Fibroblast of mammary gland (primary cell): ENCODE data around the gene CEP112.

Source experiments
- DNase-seq: peaks from one replicate; pipeline ENCODE4 v3.0.0-alpha.2; 2010; ENCODE audit warnings: low read depth
- H3K4me3 ChIP-seq: 2 replicates; pipeline ENCODE4 v1.5.1; 2011; ENCODE audit warnings: low read depth, mild to moderate bottlenecking, low read length, moderate library complexity; ENCODE audit not compliant: control insufficient read depth
- TF ChIP-seq, protein P1 (sequence below): conservative IDR thresholded peaks from 2 replicates; pipeline ENCODE4 v1.5.1; 2011; ENCODE audit warnings: low read depth, low read length, inconsistent platforms; ENCODE audit not compliant: control insufficient read depth, insufficient read depth

Gene CEP112

DNA sequence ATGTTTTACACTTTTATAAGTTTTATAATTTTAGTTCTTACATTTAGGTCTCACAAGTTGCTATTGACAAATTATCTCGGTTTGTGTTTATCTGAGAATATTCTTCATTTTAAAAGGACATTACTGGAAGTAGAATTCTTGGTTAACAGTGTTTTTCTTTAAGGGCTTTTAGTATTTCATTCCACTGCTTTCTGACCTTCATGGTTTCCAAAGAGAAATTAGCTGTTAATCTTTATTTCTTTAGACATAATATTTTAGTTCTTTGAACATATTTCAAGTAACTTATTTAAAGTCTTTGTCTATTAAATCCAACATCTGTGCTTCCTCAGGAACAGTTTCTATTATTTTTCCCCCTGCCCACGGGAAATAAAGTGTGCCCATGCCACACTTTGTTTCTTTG, 390.4 kb downstream of the CEP112 start:
- TF ChIP-seq, protein P1, sequence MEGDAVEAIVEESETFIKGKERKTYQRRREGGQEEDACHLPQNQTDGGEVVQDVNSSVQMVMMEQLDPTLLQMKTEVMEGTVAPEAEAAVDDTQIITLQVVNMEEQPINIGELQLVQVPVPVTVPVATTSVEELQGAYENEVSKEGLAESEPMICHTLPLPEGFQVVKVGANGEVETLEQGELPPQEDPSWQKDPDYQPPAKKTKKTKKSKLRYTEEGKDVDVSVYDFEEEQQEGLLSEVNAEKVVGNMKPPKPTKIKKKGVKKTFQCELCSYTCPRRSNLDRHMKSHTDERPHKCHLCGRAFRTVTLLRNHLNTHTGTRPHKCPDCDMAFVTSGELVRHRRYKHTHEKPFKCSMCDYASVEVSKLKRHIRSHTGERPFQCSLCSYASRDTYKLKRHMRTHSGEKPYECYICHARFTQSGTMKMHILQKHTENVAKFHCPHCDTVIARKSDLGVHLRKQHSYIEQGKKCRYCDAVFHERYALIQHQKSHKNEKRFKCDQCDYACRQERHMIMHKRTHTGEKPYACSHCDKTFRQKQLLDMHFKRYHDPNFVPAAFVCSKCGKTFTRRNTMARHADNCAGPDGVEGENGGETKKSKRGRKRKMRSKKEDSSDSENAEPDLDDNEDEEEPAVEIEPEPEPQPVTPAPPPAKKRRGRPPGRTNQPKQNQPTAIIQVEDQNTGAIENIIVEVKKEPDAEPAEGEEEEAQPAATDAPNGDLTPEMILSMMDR, result no peak
- DNase-seq, result no peak
- no peak overlapping the region for H3K4me3 ChIP-seq

DNA sequence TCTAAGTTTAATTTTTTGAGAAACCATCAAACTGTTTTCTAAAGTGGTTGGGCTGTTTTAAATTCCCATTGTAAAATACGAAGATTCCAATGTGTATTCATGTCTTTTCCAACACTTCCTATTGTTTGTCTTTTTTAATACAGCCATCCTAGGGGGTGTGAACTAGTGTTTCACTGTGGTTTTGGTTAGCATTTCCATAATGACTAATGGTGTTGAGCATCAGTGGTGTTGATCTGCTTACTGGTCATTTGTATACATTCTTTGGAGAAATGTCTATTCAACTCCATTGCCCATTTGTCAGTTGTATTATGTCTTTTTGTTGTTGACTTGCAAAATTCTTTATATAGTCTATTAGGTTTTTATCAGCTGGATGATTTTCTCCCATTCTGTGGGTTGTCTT, 391.3 kb downstream of the CEP112 start:
- TF ChIP-seq, protein P1, result no peak
- no peak overlapping the region for H3K4me3 ChIP-seq
- DNase-seq, result no peak

DNA sequence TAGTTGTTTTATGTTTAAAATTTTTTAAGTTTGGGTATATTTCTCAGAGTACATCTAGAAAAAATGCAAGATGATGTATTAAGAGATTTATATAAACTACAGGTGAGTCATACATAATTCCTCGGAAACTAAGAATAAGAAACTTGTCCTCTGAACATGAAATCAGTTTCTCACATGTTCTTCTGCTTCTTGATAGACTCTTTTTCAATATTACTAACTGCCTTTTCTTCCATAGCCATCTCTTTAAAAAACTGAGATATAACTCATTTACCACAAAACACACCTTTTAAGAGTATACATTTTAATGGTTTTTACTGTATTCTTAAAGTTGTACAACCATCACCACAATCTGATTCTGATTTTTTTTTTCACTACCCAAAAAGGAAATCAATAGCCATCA, 392.1 kb downstream of the CEP112 start:
- TF ChIP-seq, protein P1, result no peak
- no peak for DNase-seq
- H3K4me3 ChIP-seq, result no peak overlapping the region

DNA sequence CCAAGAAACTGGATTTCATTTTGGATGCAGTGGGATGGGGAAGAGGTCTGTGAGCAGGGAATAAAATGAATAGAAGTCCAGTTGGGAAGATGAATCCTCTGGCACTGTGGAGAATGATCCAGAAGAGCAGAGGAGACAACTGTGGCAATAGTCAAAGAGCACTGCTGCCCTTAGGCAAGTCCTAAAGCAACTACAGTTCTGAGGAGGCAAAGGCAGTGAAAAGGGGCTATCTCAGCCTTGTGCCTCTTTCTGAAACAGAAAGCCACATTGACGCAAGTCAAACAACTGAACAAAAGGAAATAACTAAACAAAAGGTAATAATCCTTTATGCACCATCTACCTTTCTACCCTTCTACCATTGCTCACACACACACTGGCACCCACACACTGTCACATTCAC, 392.5 kb downstream of the CEP112 start:
- no peak for DNase-seq
- H3K4me3 ChIP-seq, result no peak overlapping the region
- TF ChIP-seq, protein P1, result no peak

DNA sequence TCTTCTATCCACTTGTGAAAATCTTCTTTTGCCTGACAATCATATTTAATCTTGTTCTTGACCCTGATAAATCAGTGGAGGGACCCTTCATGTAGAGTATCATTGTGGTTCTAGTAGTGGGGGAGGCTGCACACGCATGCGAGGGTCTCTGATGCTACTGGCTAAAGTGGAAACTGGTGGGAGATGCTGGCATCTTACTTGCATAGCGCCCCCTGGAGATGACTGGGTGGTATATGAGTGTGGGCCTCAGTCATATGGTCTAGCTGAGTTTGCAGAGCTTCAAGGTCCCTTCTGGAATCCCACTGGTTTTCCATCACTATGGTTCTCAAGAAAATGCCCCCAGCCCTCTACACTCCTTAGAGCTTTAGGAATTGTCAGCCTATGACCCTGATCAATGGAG, 394.1 kb downstream of the CEP112 start:
- peak; percentile 20 for DNase-seq
- TF ChIP-seq, protein P1, result peak; percentile 46
- H3K4me3 ChIP-seq, result no peak overlapping the region

DNA sequence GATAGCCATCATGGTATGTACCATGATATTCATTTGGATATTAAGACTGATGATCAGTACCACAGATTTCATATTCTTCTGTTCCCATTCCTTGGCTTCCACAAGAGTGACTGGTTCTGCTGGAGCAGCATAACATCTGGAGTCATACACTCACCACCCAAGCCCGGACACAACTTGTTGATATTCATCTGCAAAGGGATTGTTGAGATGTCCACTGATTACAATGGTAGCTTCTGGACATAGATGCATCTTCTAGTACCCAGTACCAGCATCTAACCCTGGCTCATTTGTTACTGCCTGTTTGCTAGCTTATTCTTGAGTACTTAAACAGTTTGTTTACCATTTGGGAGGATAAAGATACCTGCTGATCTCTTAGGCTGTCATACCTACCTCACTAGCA, 394.8 kb downstream of the CEP112 start:
- DNase-seq, result no peak
- TF ChIP-seq, protein P1, result no peak
- H3K4me3 ChIP-seq, result no peak overlapping the region

DNA sequence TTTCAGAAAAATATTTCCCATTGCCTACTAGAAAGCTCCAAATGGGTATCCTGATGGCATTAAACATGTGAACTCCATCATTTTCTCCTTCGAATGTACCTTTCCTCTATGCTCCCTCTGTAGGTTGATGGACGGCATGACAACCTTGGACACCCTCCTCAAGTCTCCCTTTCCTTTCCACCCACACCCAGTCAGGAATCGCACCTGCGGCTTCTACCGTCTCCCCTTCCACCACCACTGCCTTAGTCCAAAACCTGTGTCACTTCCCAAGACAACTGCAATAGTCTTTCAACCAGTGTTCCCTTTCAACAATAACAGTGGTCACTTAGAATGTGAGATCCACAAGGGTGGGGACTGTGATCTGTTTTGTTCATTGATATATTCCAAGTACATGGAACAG, 397.4 kb downstream of the CEP112 start:
- DNase-seq, result peak; percentile 47
- TF ChIP-seq, protein P1, result peak; percentile 62
- no peak overlapping the region for H3K4me3 ChIP-seq
